ENCODE measurements around the gene CNPY2.

- TF ChIP-seq POLR2A (IDR thresholded peaks at IDR 0.05; ENCODE audit: low read depth, low read length) = no peak
- TF ChIP-seq TAF1 (IDR thresholded peaks at IDR 0.05; ENCODE audit: borderline replicate concordance, low read depth, low read length) = no peak
These were observed 5.2 kb upstream of the CNPY2 start for GRCh38 chr12:56321027-56321426.

All from GM12892 (cell line).